Neural cell (in vitro differentiated cells): ENCODE measurements around the gene GOLGA6L26. TPM values are rescaled to one million over a fixed set of nuclear protein-coding genes. Genes with fewer than 3 reads are reported as not detected.
"Not testable (repeated sequence)": the region's sequence is repeated elsewhere in the genome, so short reads cannot be mapped to it uniquely, and the experiment has no call there.

Experiments used
- H2AFZ ChIP-seq: fragments of 200-600, 300-800 bp; sonication (generic), shearing (Covaris generic); 2 replicates; pipeline ENCODE4 v1.6.0; 2014; ENCODE audit warnings: low read depth, mild to moderate bottlenecking, antibody characterized with exemption, low read length, moderate library complexity
- H3F3A ChIP-seq: fragments of 200-600 bp; shearing (Covaris generic); 2 replicates; pipeline ENCODE4 v1.6.1; 2016; ENCODE audit warnings: mild to moderate bottlenecking, moderate library complexity, mixed read lengths, antibody characterized with exemption, low read length; ENCODE audit not compliant: insufficient read depth, poor library complexity, severe bottlenecking
- H3K27ac ChIP-seq: fragments of 200-600, 300-800 bp; sonication (generic), shearing (Covaris generic); 2 replicates; pipeline ENCODE4 v1.5.1; 2014; ENCODE audit warnings: mild to moderate bottlenecking, low read length, moderate library complexity
- H3K27me3 ChIP-seq: fragments of 300-800, 200-600 bp; sonication (generic), shearing (Covaris generic); 2 replicates; pipeline ENCODE4 v1.6.0; 2014; ENCODE audit warnings: mild to moderate bottlenecking, low read depth, low read length, moderate library complexity; ENCODE audit not compliant: insufficient read depth
- H3K36me3 ChIP-seq: fragments of 300-800, 200-600 bp; sonication (generic), shearing (Covaris generic); 2 replicates; pipeline ENCODE4 v1.5.1; 2014; ENCODE audit warnings: mild to moderate bottlenecking, antibody characterized with exemption, low read length, moderate library complexity; ENCODE audit not compliant: insufficient read depth
- H3K4me2 ChIP-seq: fragments of 300-800, 200-600 bp; sonication (generic), shearing (Covaris generic); 2 replicates; pipeline ENCODE4 v1.6.0; 2014; ENCODE audit warnings: mild to moderate bottlenecking, low read length
- H3K4me3 ChIP-seq: fragments of 300-800, 200-600 bp; sonication (generic), shearing (Covaris generic); 2 replicates; pipeline ENCODE4 v1.5.1; 2014; ENCODE audit warnings: mild to moderate bottlenecking, low read length, moderate library complexity
- H3K79me2 ChIP-seq: fragments of 200-600 bp; shearing (Covaris generic); replicated peaks from 2 replicates; pipeline ENCODE4 v1.6.0; 2014; ENCODE audit warnings: mild to moderate bottlenecking, low read length, moderate library complexity; ENCODE audit not compliant: insufficient read depth
- H3K9ac ChIP-seq: fragments of 300-800, 200-600 bp; sonication (generic), shearing (Covaris generic); 2 replicates; pipeline ENCODE4 v1.6.1; 2016; ENCODE audit warnings: mild to moderate bottlenecking, low read length, mixed read lengths
- H3K9me2 ChIP-seq: fragments of 200-600 bp; shearing (Covaris generic); 2 replicates; pipeline ENCODE4 v1.6.1; 2016; ENCODE audit warnings: mild to moderate bottlenecking, low read length, mixed read lengths; ENCODE audit not compliant: insufficient read depth
- H3K9me3 ChIP-seq: fragments of 200-600, 300-800 bp; sonication (generic), shearing (Covaris generic); 2 replicates; pipeline ENCODE4 v1.6.1; 2016; ENCODE audit warnings: mild to moderate bottlenecking, mixed run types, low read length, moderate library complexity, mixed read lengths
- H4K20me1 ChIP-seq: fragments of 200-600 bp; shearing (Covaris generic); 2 replicates; pipeline ENCODE4 v1.6.1; 2016; ENCODE audit warnings: mild to moderate bottlenecking, mixed run types; ENCODE audit not compliant: insufficient read depth
- polyA plus RNA-seq: library from polyadenylated mRNA; depleted of rRNA; stranded (reverse); fragments of >200 nt; gene quantifications from 2 replicates; pipeline ENCODE4 v1.2.3, GENCODE V29; 2014
- small RNA-seq, 3 experiments: library from RNA; depleted of rRNA; stranded (forward); fragments of <200 nt; gene quantifications; one replicate each; pipeline ENCODE3, GENCODE V24; 2012

GOLGA6L26 gene
- polyA plus RNA-seq, 1 donor from 2014 or later, result not detected

DNA sequence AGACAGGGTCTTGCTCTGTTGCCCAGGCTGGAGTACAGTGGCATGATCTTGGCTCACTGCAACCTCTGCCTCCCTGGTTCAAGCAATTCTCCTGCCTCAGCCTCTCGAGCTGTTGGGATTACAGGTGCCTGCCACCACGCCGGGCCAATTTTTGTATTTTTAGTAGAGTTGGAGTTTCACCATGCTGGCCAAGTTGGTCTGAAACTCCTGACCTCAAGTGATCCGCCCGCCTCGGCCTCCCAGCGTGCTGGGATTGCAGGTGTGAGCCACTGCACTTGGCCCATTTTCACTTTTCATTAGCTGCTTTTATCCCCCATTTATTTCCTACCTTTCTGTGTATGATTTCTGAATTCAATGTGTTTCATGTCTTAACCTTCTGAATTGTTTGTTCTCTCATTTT lies 28.1 kb downstream of the GOLGA6L26 start:
- H4K20me1 ChIP-seq, H3K9me2 ChIP-seq, H3K4me2 ChIP-seq, H3F3A ChIP-seq, H3K27ac ChIP-seq, H3K79me2 ChIP-seq, H2AFZ ChIP-seq, H3K9ac ChIP-seq, H3K36me3 ChIP-seq, H3K9me3 ChIP-seq, H3K4me3 ChIP-seq, H3K27me3 ChIP-seq: not testable (repeated sequence)

DNA sequence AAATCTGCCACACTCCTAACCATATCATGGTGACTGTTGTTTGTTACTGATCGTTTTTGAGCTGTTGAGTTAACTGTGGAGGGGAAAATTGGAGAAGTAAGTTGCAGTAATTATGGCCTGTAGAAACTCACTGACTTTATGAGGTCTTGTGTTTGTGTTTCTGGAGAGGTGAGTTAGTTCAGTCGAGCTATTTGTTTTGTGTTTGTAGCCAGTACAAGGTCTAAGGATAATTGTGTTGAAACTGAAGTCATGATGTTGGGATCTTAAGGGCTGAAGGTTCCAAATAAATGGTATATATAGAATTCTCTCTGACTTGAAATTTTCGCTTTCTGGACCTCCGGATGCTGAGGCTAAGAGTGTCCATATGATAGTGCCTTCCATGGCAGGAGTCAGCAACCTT lies 29.2 kb downstream of the GOLGA6L26 start:
- not testable (repeated sequence) for H3K79me2 ChIP-seq, H3K9me3 ChIP-seq, H2AFZ ChIP-seq, H3F3A ChIP-seq, H3K27me3 ChIP-seq, H3K4me2 ChIP-seq, H3K36me3 ChIP-seq, H3K9me2 ChIP-seq, H3K9ac ChIP-seq, H4K20me1 ChIP-seq, H3K27ac ChIP-seq
- peak overlapping the region; percentile 59 for H3K4me3 ChIP-seq

- H3K4me2 ChIP-seq, H3K79me2 ChIP-seq, H3K27ac ChIP-seq, H4K20me1 ChIP-seq, H3K27me3 ChIP-seq, H3K9me3 ChIP-seq, H3K36me3 ChIP-seq, H2AFZ ChIP-seq, H3F3A ChIP-seq, H3K9me2 ChIP-seq: not testable (repeated sequence)
- Histone ChIP-seq H3K4me3 (peak overlapping the region; percentile 59), H3K9ac (peak overlapping the region; percentile 29)
Measured at GRCh38 chr15:23304267-23304666, 29.7 kb downstream of the GOLGA6L26 start.

DNA sequence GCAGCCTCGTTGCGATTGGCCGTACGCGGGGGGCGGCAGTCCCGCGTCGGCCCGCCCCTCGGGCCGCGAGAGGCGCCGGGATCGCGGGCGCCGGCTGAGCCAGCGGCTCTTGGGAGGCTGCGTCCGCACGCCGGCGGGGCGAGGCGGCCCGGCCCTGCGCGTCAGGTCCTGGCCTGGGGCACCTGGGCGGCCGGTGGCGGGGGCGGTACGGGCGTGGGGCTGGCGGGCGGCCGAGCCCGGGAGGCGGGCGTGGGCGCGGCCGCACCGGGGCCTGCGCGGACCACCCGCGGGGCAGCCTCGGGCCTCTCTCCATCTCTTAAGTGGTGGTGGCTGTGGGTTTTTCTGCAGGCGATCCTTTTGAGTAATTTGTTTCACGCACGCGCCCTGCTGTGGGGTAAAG lies 30.3 kb downstream of the GOLGA6L26 start:
- not testable (repeated sequence) for H3K9me3 ChIP-seq, H3K36me3 ChIP-seq, H3K27ac ChIP-seq, H3F3A ChIP-seq, H3K27me3 ChIP-seq, H4K20me1 ChIP-seq, H3K79me2 ChIP-seq, H3K9me2 ChIP-seq, H3K9ac ChIP-seq, H3K4me2 ChIP-seq, H2AFZ ChIP-seq
- H3K4me3 ChIP-seq, result peak overlapping the region; percentile 59

DNA sequence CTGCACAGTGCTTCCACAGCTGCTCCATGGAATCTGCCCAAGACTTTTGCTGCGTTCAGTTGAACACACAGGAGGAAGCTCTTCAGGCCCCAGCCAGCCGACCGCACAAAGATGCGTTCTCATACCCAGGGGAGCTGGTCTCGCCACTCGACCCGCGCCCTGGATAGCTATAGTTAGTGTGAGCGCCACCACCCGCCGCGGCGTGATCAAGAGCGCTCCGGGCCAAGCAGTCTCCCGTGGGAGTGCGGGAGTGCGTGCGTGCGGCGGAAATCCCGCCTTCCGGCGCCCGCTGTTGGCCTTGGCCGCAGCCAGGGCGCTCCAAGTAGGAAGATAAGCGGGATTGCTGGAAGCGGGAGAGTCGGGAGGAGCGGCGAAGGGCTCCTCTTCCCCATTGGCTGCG lies 30.8 kb downstream of the GOLGA6L26 start:
- H4K20me1 ChIP-seq, H2AFZ ChIP-seq, H3K4me2 ChIP-seq, H3K9ac ChIP-seq, H3K27me3 ChIP-seq, H3K9me2 ChIP-seq, H3K79me2 ChIP-seq, H3K27ac ChIP-seq, H3F3A ChIP-seq, H3K4me3 ChIP-seq, H3K36me3 ChIP-seq, H3K9me3 ChIP-seq: not testable (repeated sequence)

Small RNA genes lying within 50 kb of the gene (small RNA-seq; reads per million reads assigned to genes)
- 0 reads per million in 3 experiments for gene RN7SL536P

Other genes with a start within 250 kb of the GOLGA6L26 start
- not detected in 2 replicates for gene GOLGA6L1, start 197.4 kb downstream of the GOLGA6L26 start, polyA plus RNA-seq
- gene GOLGA8S, start 20.6 kb upstream of the GOLGA6L26 start, polyA plus RNA-seq, result not detected in 2 replicates
- not detected in 2 replicates for gene GOLGA6L2, start 113.0 kb upstream of the GOLGA6L26 start, polyA plus RNA-seq
- gene MKRN3, start 231.5 kb upstream of the GOLGA6L26 start, polyA plus RNA-seq, result 10.7 and 13.9 TPM in 2 replicates